KMS-11 (cell line): ENCODE data around the gene MT1F.

ENCODE experiments used
- H2AFZ ChIP-seq: fragments of 200-600 bp; sonication (generic); 2 replicates; pipeline ENCODE4 v1.6.1; 2016; ENCODE audit warnings: antibody characterized with exemption, mixed run types, low read depth
- H3K27ac ChIP-seq: fragments of 200-600 bp; sonication (generic); 2 replicates; pipeline ENCODE4 v1.6.1; 2016; ENCODE audit warnings: mild to moderate bottlenecking, mixed run types
- H3K27me3 ChIP-seq: fragments of 200-600 bp; sonication (generic); 2 replicates; pipeline ENCODE4 v1.6.1; 2017; ENCODE audit warnings: mild to moderate bottlenecking, low read depth, mixed run types, moderate library complexity; ENCODE audit not compliant: insufficient read depth
- H3K36me3 ChIP-seq: fragments of 200-600 bp; sonication (generic); 2 replicates; pipeline ENCODE4 v1.6.1; 2017; ENCODE audit warnings: mild to moderate bottlenecking, mixed run types; ENCODE audit not compliant: insufficient read depth
- H3K4me1 ChIP-seq: fragments of 200-600 bp; sonication (generic); 2 replicates; pipeline ENCODE4 v1.6.1; 2016; ENCODE audit warnings: mild to moderate bottlenecking, low read depth, mixed run types; ENCODE audit not compliant: poor library complexity, severe bottlenecking
- H3K4me2 ChIP-seq: fragments of 200-600 bp; sonication (generic); 2 replicates; pipeline ENCODE4 v1.7.0; 2016; ENCODE audit warnings: mild to moderate bottlenecking, mixed run types
- H3K4me3 ChIP-seq: fragments of 200-600 bp; sonication (generic); IDR thresholded peaks from 2 replicates; pipeline ENCODE4 v1.6.1; 2017; ENCODE audit warnings: low read depth, low read length, mixed read lengths; ENCODE audit not compliant: insufficient read depth
- H3K79me2 ChIP-seq: fragments of 200-600 bp; sonication (generic); 2 replicates; pipeline ENCODE4 v1.6.1; 2016; ENCODE audit warnings: low read depth, mixed run types; ENCODE audit not compliant: insufficient read depth
- H3K9ac ChIP-seq: fragments of 200-600 bp; sonication (generic); 2 replicates; pipeline ENCODE4 v1.6.1; 2016; ENCODE audit warnings: mild to moderate bottlenecking, mixed run types
- H4K20me1 ChIP-seq: fragments of 200-600 bp; sonication (generic); 2 replicates; pipeline ENCODE4 v1.6.1; 2016; ENCODE audit warnings: mild to moderate bottlenecking, mixed run types; ENCODE audit not compliant: insufficient read depth
- CTCF ChIP-seq: fragments of 200-600 bp; sonication (generic); conservative IDR thresholded peaks from 2 replicates; pipeline ENCODE4 v1.6.1; 2017; ENCODE audit warnings: low read depth, mild to moderate bottlenecking, antibody characterized with exemption, low read length, moderate library complexity, mixed read lengths

The MT1F gene

GRCh38 chr16:56649820-56650219 is 7.9 kb upstream of the MT1F start:
- Histone ChIP-seq H3K27me3 (no peaks in the 10 kb centered on the region), H3K4me1 (no peaks in the 10 kb centered on the region), H3K36me3 (no peaks in the 10 kb centered on the region), H3K79me2 (no peaks in the 10 kb centered on the region), H3K27ac (no peak overlapping the region), H2AFZ (no peak overlapping the region), H3K4me2 (no peak overlapping the region), H3K4me3 (no peak overlapping the region), H3K9ac (no peak overlapping the region), H4K20me1 (no peaks in the 10 kb centered on the region)
- no peak for TF ChIP-seq CTCF

- H3K4me2 ChIP-seq: no peak within 1 kb of the TSS
- H3K27me3 ChIP-seq: no peaks in the 10 kb centered on the region
These were observed 6.2 kb upstream of the MT1F start, which contains the start of gene MT1B for GRCh38 chr16:56651586-56651985. Gene MT1B (plus strand): TSS chr16:56651886. CDS start chr16:56651954, 68 bp downstream.

GRCh38 chr16:56652600-56652999 is 5.2 kb upstream of the MT1F start:
- no peak overlapping the region for H3K4me2 ChIP-seq
- no peak overlapping the region for H2AFZ ChIP-seq
- H3K4me1 ChIP-seq: no peaks in the 10 kb centered on the region
- H3K4me3 ChIP-seq: no peak overlapping the region
- TF ChIP-seq CTCF: no peak
- no peaks in the 10 kb centered on the region for H4K20me1 ChIP-seq
- H3K27ac ChIP-seq: no peak overlapping the region
- no peaks in the 10 kb centered on the region for H3K36me3 ChIP-seq
- no peaks in the 10 kb centered on the region for H3K79me2 ChIP-seq
- H3K9ac ChIP-seq: no peak overlapping the region
- no peaks in the 10 kb centered on the region for H3K27me3 ChIP-seq

More at GRCh38 chr16:56651586-56651985, 6.2 kb upstream of the MT1F start, which contains the start of gene MT1B:
- Histone ChIP-seq H3K79me2 (no peaks in the 10 kb centered on the region), H3K9ac (no peak within 1 kb of the TSS), H4K20me1 (no peaks in the 10 kb centered on the region), H3K4me1 (no peaks in the 10 kb centered on the region), H3K36me3 (no peaks in the 10 kb centered on the region), H3K4me3 (no peak within 1 kb of the TSS), H3K27ac (no peak within 1 kb of the TSS), H2AFZ (no peak within 1 kb of the TSS)
- TF ChIP-seq CTCF: no peak

- Histone ChIP-seq H3K4me1 (no peaks in the 10 kb centered on the region), H3K27me3 (no peaks in the 10 kb centered on the region), H3K9ac (no peak overlapping the region), H3K4me3 (no peak overlapping the region), H3K4me2 (no peak overlapping the region), H4K20me1 (no peaks in the 10 kb centered on the region), H3K79me2 (no peaks in the 10 kb centered on the region), H3K36me3 (no peaks in the 10 kb centered on the region), H2AFZ (no peak overlapping the region), H3K27ac (no peak overlapping the region)
- TF ChIP-seq CTCF: no peak
These were observed 4.5 kb upstream of the MT1F start for GRCh38 chr16:56653218-56653617.
